Measurements from ENCODE around the gene SLFN12L. TPM values are rescaled to one million over a fixed set of nuclear protein-coding genes. Genes with fewer than 3 reads are reported as not detected.

Gene SLFN12L
- polyA plus RNA-seq, 1 donor (not counting 4 experiments of a cell fraction or from before 2014, with no cell fraction given), result 0.09 TPM

- H3K9ac ChIP-seq (ENCODE audit: control insufficient read depth, extremely low read depth, insufficient read depth, low read length), result no peak overlapping the region
- no peak overlapping the region for H3K4me2 ChIP-seq (ENCODE audit: control insufficient read depth, extremely low read depth, insufficient read depth, low read depth, low read length)
- peaks cover 7% of the 10 kb centered on the region for H3K4me1 ChIP-seq (ENCODE audit: control insufficient read depth, extremely low read depth, insufficient read depth, low read length)
- H3K27ac ChIP-seq (ENCODE audit: control insufficient read depth, insufficient read depth, low read length), result no peak overlapping the region
- dilution Hi-C loops (cut with MboI; ENCODE audit: extremely low pct_ligation_motif_present, low sequenced_read_pairs), result no loop called here
- H3K4me3 ChIP-seq (ENCODE audit: control insufficient read depth in 2 of 3, extremely low read depth in 1 of 3, insufficient read depth in 2 of 3, low read depth in 1 of 3, low read length in 3 of 3), result no peak overlapping the region
- H3K27me3 ChIP-seq (ENCODE audit: control insufficient read depth, extremely low read depth, insufficient read depth, low read length), result no peaks in the 10 kb centered on the region
- peaks cover 2% of the 10 kb centered on the region for H4K20me1 ChIP-seq (ENCODE audit: control insufficient read depth, extremely low read depth, insufficient read depth, low read length)
- no peak overlapping the region for H2AFZ ChIP-seq (ENCODE audit: control insufficient read depth, low read length)
- no peak for TF ChIP-seq CTCF (optimal IDR thresholded peaks at IDR 0.05 in 1 of 3, IDR thresholded peaks at IDR 0.05 in 1 of 3, conservative IDR thresholded peaks at IDR 0.05 in 1 of 3; ENCODE audit: extremely low read depth in 1 of 3, insufficient read depth in 2 of 3, low read length in 3 of 3)
- TF ChIP-seq EZH2 (IDR thresholded peaks at IDR 0.05; ENCODE audit: low read length), result no peak
- no peaks in the 10 kb centered on the region for H3K9me3 ChIP-seq (ENCODE audit: control insufficient read depth, low read depth, low read length)
- DNase-seq (ENCODE audit: low read depth, low spot score) (no peak), FAIRE-seq (no peak)
- peaks cover 11% of the 10 kb centered on the region for H3K79me2 ChIP-seq (ENCODE audit: control insufficient read depth, insufficient read depth, low read length)
- H3K36me3 ChIP-seq (ENCODE audit: control insufficient read depth in 2 of 2, extremely low read depth in 1 of 2, insufficient read depth in 2 of 2, low read length in 2 of 2), result no peaks in the 10 kb centered on the region
- H3K9me1 ChIP-seq (ENCODE audit: control insufficient read depth, extremely low read depth, insufficient read depth, low read length), result no peaks in the 10 kb centered on the region
Observed at GRCh38 chr17:35584061-35584460, 46.6 kb upstream of the SLFN12L start.

- dilution Hi-C loops (cut with MboI; ENCODE audit: extremely low pct_ligation_motif_present, low sequenced_read_pairs), result no loop called here
- H3K4me2 ChIP-seq (ENCODE audit: control insufficient read depth, extremely low read depth, insufficient read depth, low read depth, low read length), result peak overlapping the region; percentile 88
- FAIRE-seq, result peak; percentile 59
Observed at GRCh38 chr17:35578929-35579432, 41.5 kb upstream of the SLFN12L start.

More at GRCh38 chr17:35578929-35579432, 41.5 kb upstream of the SLFN12L start:
- peak overlapping the region; percentile 96 for H2AFZ ChIP-seq (ENCODE audit: control insufficient read depth, low read length)
- H3K27me3 ChIP-seq (ENCODE audit: control insufficient read depth, extremely low read depth, insufficient read depth, low read length), result no peaks in the 10 kb centered on the region
- peak overlapping the region; percentile 73 to 97 (median 78) for H3K4me3 ChIP-seq (ENCODE audit: control insufficient read depth in 2 of 3, extremely low read depth in 1 of 3, insufficient read depth in 2 of 3, low read depth in 1 of 3, low read length in 3 of 3)
- no peaks in the 10 kb centered on the region for H3K9me3 ChIP-seq (ENCODE audit: control insufficient read depth, low read depth, low read length)
- no peaks in the 10 kb centered on the region for H4K20me1 ChIP-seq (ENCODE audit: control insufficient read depth, extremely low read depth, insufficient read depth, low read length)
- DNase-seq (ENCODE audit: low read depth, low spot score), result no peak
- peaks cover 3% of the 10 kb centered on the region for H3K79me2 ChIP-seq (ENCODE audit: control insufficient read depth, insufficient read depth, low read length)
- peaks cover 2 to 6% of the 10 kb centered on the region in 2 experiments for H3K36me3 ChIP-seq (ENCODE audit: control insufficient read depth in 2 of 2, extremely low read depth in 1 of 2, insufficient read depth in 2 of 2, low read length in 2 of 2)
- TF ChIP-seq EZH2 (IDR thresholded peaks at IDR 0.05; ENCODE audit: low read length) (no peak), CTCF (optimal IDR thresholded peaks at IDR 0.05 in 1 of 3, IDR thresholded peaks at IDR 0.05 in 1 of 3, conservative IDR thresholded peaks at IDR 0.05 in 1 of 3; ENCODE audit: extremely low read depth in 1 of 3, insufficient read depth in 2 of 3, low read length in 3 of 3) (no peak)
- H3K9ac ChIP-seq (ENCODE audit: control insufficient read depth, extremely low read depth, insufficient read depth, low read length), result peak overlapping the region; percentile 84
- H3K9me1 ChIP-seq (ENCODE audit: control insufficient read depth, extremely low read depth, insufficient read depth, low read length), result no peaks in the 10 kb centered on the region
- peaks cover 12% of the 10 kb centered on the region for H3K4me1 ChIP-seq (ENCODE audit: control insufficient read depth, extremely low read depth, insufficient read depth, low read length)
- peak overlapping the region; percentile 83 for H3K27ac ChIP-seq (ENCODE audit: control insufficient read depth, insufficient read depth, low read length)

All from keratinocyte (primary cell).